Endodermal cell (in vitro differentiated cells): ENCODE results near the gene MPPED2. TPM values are rescaled to one million over a fixed set of nuclear protein-coding genes. Genes with fewer than 3 reads are reported as not detected.

ENCODE experiments used
- DNase-seq: peaks from one replicate; pipeline ENCODE4 v3.0.0-alpha.2; 2017
- H3K27ac ChIP-seq: 2 replicates; pipeline ENCODE4 v1.5.1; 2013; ENCODE audit warnings: mild to moderate bottlenecking, low read depth, low read length, moderate library complexity
- H3K27me3 ChIP-seq: 2 replicates; pipeline ENCODE4 v1.6.1; 2013; ENCODE audit warnings: mild to moderate bottlenecking, low read length, moderate library complexity; ENCODE audit not compliant: insufficient read depth, control insufficient read depth, poor library complexity, severe bottlenecking
- H3K36me3 ChIP-seq: 2 replicates; pipeline ENCODE4 v1.7.0; 2013; ENCODE audit warnings: mild to moderate bottlenecking, low read length, moderate library complexity; ENCODE audit not compliant: control insufficient read depth, insufficient read depth
- H3K4me1 ChIP-seq: one replicate; pipeline ENCODE4 v1.7.0; 2013; ENCODE audit warnings: low read length; ENCODE audit not compliant: control insufficient read depth, insufficient read depth
- H3K4me3 ChIP-seq: 2 replicates; pipeline ENCODE4 v1.5.1; 2013; ENCODE audit warnings: mild to moderate bottlenecking, low read length, moderate library complexity
- H3K9ac ChIP-seq: 2 replicates; pipeline ENCODE4 v1.6.1; 2013; ENCODE audit warnings: mild to moderate bottlenecking, low read length, moderate library complexity; ENCODE audit not compliant: poor library complexity, severe bottlenecking; ENCODE audit errors: extremely low read depth
- H3K9me3 ChIP-seq: 2 replicates; pipeline ENCODE4 v1.6.1; 2013; ENCODE audit warnings: mild to moderate bottlenecking, low read length, moderate library complexity; ENCODE audit not compliant: control insufficient read depth
- H3K27ac Mint-ChIP-seq: 2 replicates; pipeline ENCODE4 v1.8.0; 2020; ENCODE audit warnings: mixed read lengths
- H3K27me3 Mint-ChIP-seq: 2 replicates; pipeline ENCODE4 v1.8.0; 2021; ENCODE audit warnings: mild to moderate bottlenecking, mixed read lengths; ENCODE audit not compliant: insufficient read depth
- H3K36me3 Mint-ChIP-seq: 2 replicates; pipeline ENCODE4 v1.8.0; 2020; ENCODE audit warnings: low read depth, mixed read lengths
- H3K4me1 Mint-ChIP-seq: 2 replicates; pipeline ENCODE4 v1.8.0; 2020; ENCODE audit warnings: mixed read lengths
- H3K4me3 Mint-ChIP-seq: 2 replicates; pipeline ENCODE4 v1.8.0; 2020; ENCODE audit warnings: mild to moderate bottlenecking, moderate library complexity, mixed read lengths
- H3K9me3 Mint-ChIP-seq: 2 replicates; pipeline ENCODE4 v1.8.0; 2020; ENCODE audit warnings: mild to moderate bottlenecking, mixed read lengths
- WGBS, 2 experiments: methylation state at CpG; one replicate each; pipeline versions ENCODE4 v1.1.5 to v1.1.7; 2013; ENCODE audit warnings: missing lambda C conversion rate in 2 of 2, mixed read lengths in 1 of 2; ENCODE audit not compliant: insufficient coverage in 1 of 2, insufficient read length in 1 of 2; 5-methylcytosine and 5-hydroxymethylcytosine counted together
- total RNA-seq, 2 donors: library from RNA; stranded (reverse); fragmentation: NEBNext Ultra II Directional in 1 of 2; extraction: Animal tissue kit (Norgen Biotek cat#: 25700) in 1 of 2; gene quantifications; 2 replicates in 1 of 2; 3 replicates in 1 of 2; pipeline ENCODE4 v1.2.1, GENCODE V29; 2021
- TF ChIP-seq, protein P1 (sequence below): fragments of 200-600 bp; sonication (generic); conservative IDR thresholded peaks from 2 replicates; pipeline ENCODE4 v1.5.0; 2021; ENCODE audit warnings: antibody characterized with exemption, mild to moderate bottlenecking

Gene MPPED2
- total RNA-seq, 2 donors from 2014 or later, result 1.5 to 16.4 TPM

GRCh38 chr11:30489076-30489475 is 97.1 kb downstream of the MPPED2 start:
- no peak overlapping the region for H3K27ac Mint-ChIP-seq
- no peaks in the 10 kb centered on the region for H3K27me3 Mint-ChIP-seq
- Histone ChIP-seq H3K4me1 (no peaks in the 10 kb centered on the region), H3K9me3 (no peaks in the 10 kb centered on the region), H3K36me3 (peaks cover 4% of the 10 kb centered on the region), H3K9ac (no peak overlapping the region), H3K27me3 (no peaks in the 10 kb centered on the region), H3K4me3 (no peak overlapping the region), H3K27ac (no peak overlapping the region)
- H3K4me1 Mint-ChIP-seq, result peaks cover 6% of the 10 kb centered on the region
- peaks cover 2% of the 10 kb centered on the region for H3K36me3 Mint-ChIP-seq
- WGBS, 2 experiments, result 87% methylated on average over 1 of the region's 1 CpG; no CpG with 5 or more reads in 1 of the 2 experiments
- no peak overlapping the region for H3K4me3 Mint-ChIP-seq
- TF ChIP-seq, protein P1, sequence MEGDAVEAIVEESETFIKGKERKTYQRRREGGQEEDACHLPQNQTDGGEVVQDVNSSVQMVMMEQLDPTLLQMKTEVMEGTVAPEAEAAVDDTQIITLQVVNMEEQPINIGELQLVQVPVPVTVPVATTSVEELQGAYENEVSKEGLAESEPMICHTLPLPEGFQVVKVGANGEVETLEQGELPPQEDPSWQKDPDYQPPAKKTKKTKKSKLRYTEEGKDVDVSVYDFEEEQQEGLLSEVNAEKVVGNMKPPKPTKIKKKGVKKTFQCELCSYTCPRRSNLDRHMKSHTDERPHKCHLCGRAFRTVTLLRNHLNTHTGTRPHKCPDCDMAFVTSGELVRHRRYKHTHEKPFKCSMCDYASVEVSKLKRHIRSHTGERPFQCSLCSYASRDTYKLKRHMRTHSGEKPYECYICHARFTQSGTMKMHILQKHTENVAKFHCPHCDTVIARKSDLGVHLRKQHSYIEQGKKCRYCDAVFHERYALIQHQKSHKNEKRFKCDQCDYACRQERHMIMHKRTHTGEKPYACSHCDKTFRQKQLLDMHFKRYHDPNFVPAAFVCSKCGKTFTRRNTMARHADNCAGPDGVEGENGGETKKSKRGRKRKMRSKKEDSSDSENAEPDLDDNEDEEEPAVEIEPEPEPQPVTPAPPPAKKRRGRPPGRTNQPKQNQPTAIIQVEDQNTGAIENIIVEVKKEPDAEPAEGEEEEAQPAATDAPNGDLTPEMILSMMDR, result no peak
- no peaks in the 10 kb centered on the region for H3K9me3 Mint-ChIP-seq
- DNase-seq, result no peak

GRCh38 chr11:30488304-30488998 is 97.7 kb downstream of the MPPED2 start:
- Mint-ChIP-seq H3K27ac (no peak overlapping the region), H3K4me1 (peaks cover 6% of the 10 kb centered on the region), H3K4me3 (no peak overlapping the region), H3K9me3 (no peaks in the 10 kb centered on the region), H3K36me3 (no peaks in the 10 kb centered on the region), H3K27me3 (no peaks in the 10 kb centered on the region)
- no peaks in the 10 kb centered on the region for H3K36me3 ChIP-seq
- H3K4me3 ChIP-seq, result no peak overlapping the region
- TF ChIP-seq, protein P1, result no peak
- 92 to 96% methylated on average over 7 to 8 of the region's 8 CpGs for WGBS, 2 experiments
- no peak for DNase-seq
- no peaks in the 10 kb centered on the region for H3K27me3 ChIP-seq
- no peaks in the 10 kb centered on the region for H3K9me3 ChIP-seq
- H3K27ac ChIP-seq, result peak overlapping the region; percentile 21
- no peaks in the 10 kb centered on the region for H3K4me1 ChIP-seq
- no peak overlapping the region for H3K9ac ChIP-seq

DNA sequence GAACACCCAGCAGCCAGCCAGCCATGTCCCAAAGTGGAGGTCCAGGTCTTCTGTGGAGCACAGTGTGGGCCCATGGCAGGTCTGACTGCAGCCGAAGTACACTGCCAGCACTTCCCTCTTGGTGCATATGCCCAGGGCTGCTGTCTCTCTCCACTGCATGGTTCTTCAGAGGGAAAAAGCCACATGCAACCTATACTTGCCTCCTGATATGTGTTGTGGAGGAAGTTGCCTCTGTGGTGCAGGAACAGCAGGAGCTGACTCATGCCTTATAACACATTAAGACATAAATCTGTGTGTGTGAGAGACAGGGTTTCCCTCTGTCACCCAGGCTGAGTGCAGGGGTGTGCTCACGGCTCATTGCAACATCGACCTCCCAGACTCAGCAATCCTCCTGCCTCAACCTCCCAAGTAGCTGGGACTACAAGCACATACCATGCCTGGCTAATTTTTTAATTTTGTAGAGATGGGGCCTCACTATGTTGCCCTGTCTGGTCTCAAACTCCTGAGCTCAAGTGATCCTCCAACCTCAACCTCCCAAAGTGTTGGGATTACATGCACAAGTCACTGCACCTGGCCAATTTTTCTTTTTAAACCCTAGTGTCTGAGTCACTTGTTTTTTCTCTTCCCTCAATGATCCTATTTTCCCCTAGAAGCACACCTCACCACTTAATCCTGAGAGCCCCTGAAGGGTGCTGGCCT is 98.8 kb downstream of the MPPED2 start:
- no peaks in the 10 kb centered on the region for H3K9me3 Mint-ChIP-seq
- Histone ChIP-seq H3K27me3 (no peaks in the 10 kb centered on the region), H3K4me1 (no peaks in the 10 kb centered on the region), H3K4me3 (no peak overlapping the region), H3K27ac (no peak overlapping the region), H3K36me3 (no peaks in the 10 kb centered on the region), H3K9me3 (no peaks in the 10 kb centered on the region), H3K9ac (no peak overlapping the region)
- H3K36me3 Mint-ChIP-seq, result no peaks in the 10 kb centered on the region
- WGBS, 2 experiments, result 91 to 100% methylated on average over 1 to 3 of the region's 3 CpGs
- DNase-seq, result no peak
- H3K4me3 Mint-ChIP-seq, result no peak overlapping the region
- H3K27me3 Mint-ChIP-seq, result no peaks in the 10 kb centered on the region
- no peak overlapping the region for H3K27ac Mint-ChIP-seq
- TF ChIP-seq, protein P1, result no peak
- peaks cover 11% of the 10 kb centered on the region for H3K4me1 Mint-ChIP-seq
